Measurements from ENCODE around the gene ADRA2B.
"Not testable (repeated sequence)": the region's sequence is repeated elsewhere in the genome, so short reads cannot be mapped to it uniquely, and the experiment has no call there.

ADRA2B gene

DNA sequence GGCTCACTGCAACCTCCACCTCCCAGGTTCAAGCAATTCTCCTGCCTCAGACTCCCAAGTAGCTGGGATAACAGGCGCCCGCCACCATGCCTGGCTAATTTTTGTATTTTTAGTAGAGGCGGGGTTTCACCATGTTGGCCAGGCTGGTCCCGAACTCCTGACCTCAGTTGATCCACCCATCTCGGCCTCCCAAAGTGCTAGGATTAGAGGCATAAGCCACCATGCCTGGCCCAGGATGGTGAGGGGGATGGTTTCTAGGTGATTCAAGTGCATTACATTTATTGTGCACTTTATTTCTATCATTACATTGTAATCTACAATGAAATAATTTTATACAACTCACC is 25.2 kb upstream of the ADRA2B start:
- peaks cover 29% of the 10 kb centered on the region for H3K27me3 ChIP-seq (ENCODE audit: insufficient read depth, low read length)
- not testable (repeated sequence) for H3K36me3 ChIP-seq (ENCODE audit: insufficient read depth, low read depth, low read length); H3K4me1 ChIP-seq (ENCODE audit: insufficient read depth, low read length); H3K9me3 ChIP-seq (ENCODE audit: insufficient read depth, low read depth, low read length); H3K27ac ChIP-seq (ENCODE audit: low read length); H3K4me3 ChIP-seq (ENCODE audit: low read length); H3K9ac ChIP-seq (ENCODE audit: low read depth, low read length)

DNA sequence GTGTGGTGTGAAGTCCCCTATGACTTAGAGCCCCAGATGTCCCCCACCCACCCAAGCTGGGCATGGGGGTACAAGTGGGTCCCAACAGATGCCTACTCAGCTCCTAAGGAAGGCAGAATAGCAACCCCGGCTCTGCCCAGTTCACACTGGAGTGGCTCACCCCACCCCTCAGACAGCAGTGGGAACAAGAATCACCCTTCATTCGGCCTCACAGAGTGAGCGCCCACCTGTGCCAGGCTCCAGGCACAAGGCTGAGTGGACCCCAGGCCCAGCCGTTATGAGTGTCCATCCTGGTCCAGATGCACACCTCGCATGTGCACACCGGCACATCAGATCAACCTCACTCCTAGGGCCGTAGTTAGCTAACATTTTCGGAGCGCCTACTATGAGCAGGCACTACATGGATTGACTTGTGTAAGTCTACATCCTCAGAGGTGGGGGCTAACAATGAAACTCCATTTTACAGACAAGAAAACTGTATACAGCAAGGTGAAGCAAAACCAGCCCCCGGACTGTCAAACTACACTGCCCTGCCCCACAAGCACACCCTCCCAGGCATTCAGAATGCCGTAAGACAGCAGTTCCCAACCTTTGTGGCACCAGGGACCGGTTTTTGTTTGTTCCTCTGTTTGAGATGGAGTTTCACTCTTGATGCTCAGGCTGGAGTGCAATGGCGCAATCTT is 24.7 kb upstream of the ADRA2B start:
- Histone ChIP-seq H3K4me1 (ENCODE audit: insufficient read depth, low read length) (peaks cover 7% of the 10 kb centered on the region), H3K4me3 (ENCODE audit: low read length) (no peak overlapping the region), H3K9me3 (ENCODE audit: insufficient read depth, low read depth, low read length) (no peaks in the 10 kb centered on the region), H3K9ac (ENCODE audit: low read depth, low read length) (no peak overlapping the region), H3K27ac (ENCODE audit: low read length) (no peak overlapping the region), H3K27me3 (ENCODE audit: insufficient read depth, low read length) (peaks cover 24% of the 10 kb centered on the region), H3K36me3 (ENCODE audit: insufficient read depth, low read depth, low read length) (peaks cover 9% of the 10 kb centered on the region; the same call in 1 of the 2 replicates)

DNA sequence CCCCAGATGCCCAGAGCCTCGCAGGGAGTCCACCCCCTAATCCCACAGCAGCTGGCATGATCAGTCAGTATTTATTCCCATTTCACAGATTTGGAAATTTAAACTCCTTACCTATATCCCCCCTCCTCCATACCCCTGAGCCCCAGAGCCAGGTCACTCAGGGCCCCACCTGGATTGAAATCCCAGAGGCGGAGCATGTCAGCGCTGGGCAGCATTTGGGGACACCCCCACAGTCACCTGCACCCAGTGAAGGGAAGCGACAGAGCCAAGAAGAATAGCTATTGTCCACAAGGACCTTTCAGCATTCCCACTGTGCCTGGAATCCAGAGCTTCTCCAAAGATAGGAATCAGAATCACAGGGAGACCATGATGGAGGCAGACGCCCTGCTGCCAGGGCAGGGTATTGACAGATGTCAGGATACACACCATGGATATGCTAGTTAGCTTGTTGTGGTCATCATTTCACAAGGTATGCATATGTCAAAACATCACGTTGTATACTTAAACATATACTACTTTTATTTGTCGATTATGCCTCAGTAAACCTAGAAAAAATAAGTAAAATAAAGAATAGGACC is 22.9 kb upstream of the ADRA2B start:
- Histone ChIP-seq H3K9ac (ENCODE audit: low read depth, low read length) (no peak overlapping the region), H3K9me3 (ENCODE audit: insufficient read depth, low read depth, low read length) (no peaks in the 10 kb centered on the region), H3K36me3 (ENCODE audit: insufficient read depth, low read depth, low read length) (peaks cover 9% of the 10 kb centered on the region; the same call in 1 of the 2 replicates), H3K4me1 (ENCODE audit: insufficient read depth, low read length) (peaks cover 3% of the 10 kb centered on the region), H3K27me3 (ENCODE audit: insufficient read depth, low read length) (peaks cover 6% of the 10 kb centered on the region), H3K4me3 (ENCODE audit: low read length) (no peak overlapping the region), H3K27ac (ENCODE audit: low read length) (no peak overlapping the region)

DNA sequence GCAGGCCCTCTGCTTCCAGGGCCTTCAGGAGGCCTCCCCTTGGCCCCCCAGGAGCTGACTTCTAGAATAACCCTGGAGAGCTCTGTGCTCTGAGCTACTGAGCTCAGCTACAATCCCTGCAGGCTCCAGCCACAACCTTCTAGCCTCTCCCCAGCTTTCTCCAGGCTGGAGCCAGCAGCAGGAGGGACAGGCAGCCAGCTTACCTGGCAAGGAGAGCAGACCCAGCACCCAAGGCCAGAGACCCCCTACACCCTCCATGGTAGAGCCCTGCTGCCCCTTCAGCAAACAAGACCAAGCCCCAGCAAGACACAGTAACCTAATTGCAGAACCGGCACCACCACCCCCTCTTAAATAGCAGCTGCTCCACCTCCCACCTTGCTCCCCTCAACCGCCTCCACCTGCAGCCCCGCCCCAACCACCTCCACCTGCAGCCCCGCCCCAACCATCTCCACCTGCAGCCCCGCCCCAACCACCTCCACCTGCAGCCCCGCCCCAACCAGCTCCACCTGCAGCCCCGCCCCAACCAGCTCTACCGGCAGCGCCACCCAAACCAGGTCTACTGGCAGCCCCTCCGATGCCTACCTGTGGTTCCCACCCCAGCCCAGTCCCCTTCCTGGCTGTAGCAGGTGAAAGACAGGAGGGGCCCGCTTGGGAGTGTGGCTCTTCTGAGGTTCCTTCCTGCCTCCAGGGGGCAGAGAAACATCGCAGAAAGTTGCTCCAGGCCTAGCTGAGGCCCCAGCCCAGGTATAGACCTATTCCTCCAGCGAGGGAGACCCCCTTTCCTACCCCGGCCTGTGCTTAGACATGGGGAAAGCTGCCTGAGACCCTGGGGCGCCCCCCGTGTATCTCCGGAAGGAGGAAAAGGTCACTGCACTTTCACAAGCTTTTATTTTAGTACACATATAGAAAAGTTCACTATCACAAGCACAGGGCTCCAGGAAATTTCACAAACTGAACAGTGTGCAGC is 22.1 kb upstream of the ADRA2B start, which contains the start of gene ASTL:
Gene ASTL, minus strand, starts transcription at position 324 of the 967 bp plus-strand sequence. Its CDS starts 66 bp downstream, at position 258.
- Histone ChIP-seq H3K4me3 (ENCODE audit: low read length) (peak within 1 kb of the TSS; percentile 26; the same call in 1 of the 2 replicates), H3K9me3 (ENCODE audit: insufficient read depth, low read depth, low read length) (no peaks in the 10 kb centered on the region), H3K27me3 (ENCODE audit: insufficient read depth, low read length) (no peaks in the 10 kb centered on the region; the same call in 1 of the 2 replicates), H3K4me1 (ENCODE audit: insufficient read depth, low read length) (peaks cover 3% of the 10 kb centered on the region), H3K9ac (ENCODE audit: low read depth, low read length) (no peak within 1 kb of the TSS), H3K36me3 (ENCODE audit: insufficient read depth, low read depth, low read length) (peaks cover 5% of the 10 kb centered on the region; the same call in 1 of the 2 replicates), H3K27ac (ENCODE audit: low read length) (no peak within 1 kb of the TSS)

DNA sequence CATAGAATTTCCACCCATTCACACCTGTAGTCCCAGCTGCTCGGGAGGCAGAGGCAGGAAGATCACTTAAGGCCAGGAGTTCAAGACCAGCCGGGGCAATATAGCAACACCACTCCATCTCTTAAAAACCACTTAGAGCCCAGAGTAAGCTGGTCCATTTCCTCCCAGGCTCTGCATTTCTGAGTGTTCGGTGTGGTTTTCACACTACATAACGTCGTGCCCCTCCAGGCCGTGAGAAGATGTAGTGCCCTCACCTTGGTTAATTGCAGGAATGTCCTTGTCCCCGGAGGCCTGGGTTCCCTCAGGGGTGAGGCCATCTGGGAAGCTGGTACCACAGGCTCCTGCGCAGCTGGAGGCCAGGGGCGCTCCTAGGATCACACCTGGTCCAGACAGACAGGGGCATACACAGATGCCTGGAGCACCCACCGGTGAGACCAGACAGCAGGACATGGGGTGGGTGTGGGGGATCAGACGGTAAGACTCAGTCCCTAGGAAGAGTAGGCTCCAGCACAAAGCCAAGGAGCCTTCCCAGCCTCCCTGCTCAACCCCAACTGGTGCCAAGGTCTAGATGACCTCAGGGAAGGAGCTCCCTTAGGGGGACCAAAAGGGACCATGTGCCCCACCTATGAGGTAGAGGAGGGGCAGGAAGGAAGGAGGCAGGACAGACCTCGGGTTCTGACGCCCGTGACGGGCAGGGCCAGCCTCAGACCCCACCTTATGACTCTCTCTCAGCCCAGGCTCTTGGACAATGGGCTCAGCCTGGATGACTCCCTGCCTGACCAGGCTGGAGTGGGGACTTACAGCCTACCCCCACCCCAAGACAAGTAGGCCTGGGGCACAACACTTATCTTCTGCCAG is 21.2 kb upstream of the ADRA2B start:
- Histone ChIP-seq H3K4me1 (ENCODE audit: insufficient read depth, low read length) (peaks cover 3% of the 10 kb centered on the region), H3K4me3 (ENCODE audit: low read length) (no peak overlapping the region), H3K27ac (ENCODE audit: low read length) (no peak overlapping the region), H3K9me3 (ENCODE audit: insufficient read depth, low read depth, low read length) (no peaks in the 10 kb centered on the region), H3K9ac (ENCODE audit: low read depth, low read length) (no peak overlapping the region), H3K36me3 (ENCODE audit: insufficient read depth, low read depth, low read length) (no peaks in the 10 kb centered on the region), H3K27me3 (ENCODE audit: insufficient read depth, low read length) (no peaks in the 10 kb centered on the region; the same call in 1 of the 2 replicates)

DNA sequence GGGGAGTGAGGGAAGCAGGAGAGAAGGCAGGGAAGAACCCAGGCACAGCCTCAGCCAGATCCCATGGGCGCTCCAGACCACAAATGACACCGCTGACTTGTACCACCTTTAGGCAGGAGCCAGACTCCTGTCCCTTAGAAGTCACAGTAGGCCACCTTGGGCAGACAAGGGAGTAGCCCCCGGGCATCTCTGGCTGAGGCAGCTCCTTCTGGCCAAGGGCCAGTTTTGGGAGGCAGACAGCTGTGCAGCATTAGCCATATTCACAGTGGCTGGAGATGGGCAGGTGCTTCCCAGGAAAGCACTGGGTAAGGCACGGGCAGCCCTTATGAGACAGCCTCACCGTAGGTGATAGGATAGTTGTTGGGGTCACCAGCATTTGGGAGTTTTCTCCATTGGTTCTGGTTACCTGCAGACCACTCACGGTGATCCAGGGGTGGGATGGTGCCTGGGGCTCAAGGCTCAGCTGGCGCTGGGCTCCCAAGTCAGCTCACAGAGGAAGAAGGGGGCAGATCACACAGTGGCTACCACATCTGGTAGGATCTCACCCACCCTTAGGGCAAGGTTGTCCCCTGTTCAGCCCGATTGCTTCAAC is 19.9 kb upstream of the ADRA2B start:
- Histone ChIP-seq H3K36me3 (ENCODE audit: insufficient read depth, low read depth, low read length) (no peaks in the 10 kb centered on the region), H3K27ac (ENCODE audit: low read length) (no peak overlapping the region), H3K9ac (ENCODE audit: low read depth, low read length) (no peak overlapping the region), H3K4me1 (ENCODE audit: insufficient read depth, low read length) (peaks cover 3% of the 10 kb centered on the region), H3K4me3 (ENCODE audit: low read length) (no peak overlapping the region), H3K9me3 (ENCODE audit: insufficient read depth, low read depth, low read length) (no peaks in the 10 kb centered on the region), H3K27me3 (ENCODE audit: insufficient read depth, low read length) (no peaks in the 10 kb centered on the region; the same call in 1 of the 2 replicates)

DNA sequence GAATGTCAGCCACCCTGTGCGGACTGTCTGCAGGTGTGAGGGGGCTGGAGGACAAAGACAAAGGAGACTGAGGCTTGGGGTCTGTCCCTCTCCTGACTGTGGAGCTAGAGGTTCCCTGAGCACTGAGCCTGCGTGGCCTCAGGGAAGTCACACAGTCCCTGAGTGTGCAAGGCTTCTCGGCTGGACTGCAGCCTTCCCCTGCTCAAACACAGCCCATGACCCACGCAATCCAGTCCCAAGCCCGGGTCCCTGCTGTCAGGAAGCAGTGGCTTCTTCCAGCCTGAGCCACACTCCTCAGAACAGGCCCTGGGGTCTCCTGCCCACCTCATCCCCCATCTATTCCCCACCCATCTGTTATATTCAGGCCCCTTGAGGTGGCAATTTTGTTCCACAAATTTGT is 19.2 kb upstream of the ADRA2B start:
- no peak overlapping the region for H3K4me3 ChIP-seq (ENCODE audit: low read length)
- peaks cover 3% of the 10 kb centered on the region for H3K4me1 ChIP-seq (ENCODE audit: insufficient read depth, low read length)
- no peaks in the 10 kb centered on the region; the same call in 1 of the 2 replicates for H3K27me3 ChIP-seq (ENCODE audit: insufficient read depth, low read length)
- no peak overlapping the region for H3K9ac ChIP-seq (ENCODE audit: low read depth, low read length)
- H3K27ac ChIP-seq (ENCODE audit: low read length) = no peak overlapping the region
- H3K36me3 ChIP-seq (ENCODE audit: insufficient read depth, low read depth, low read length) = no peaks in the 10 kb centered on the region
- no peaks in the 10 kb centered on the region for H3K9me3 ChIP-seq (ENCODE audit: insufficient read depth, low read depth, low read length)

DNA sequence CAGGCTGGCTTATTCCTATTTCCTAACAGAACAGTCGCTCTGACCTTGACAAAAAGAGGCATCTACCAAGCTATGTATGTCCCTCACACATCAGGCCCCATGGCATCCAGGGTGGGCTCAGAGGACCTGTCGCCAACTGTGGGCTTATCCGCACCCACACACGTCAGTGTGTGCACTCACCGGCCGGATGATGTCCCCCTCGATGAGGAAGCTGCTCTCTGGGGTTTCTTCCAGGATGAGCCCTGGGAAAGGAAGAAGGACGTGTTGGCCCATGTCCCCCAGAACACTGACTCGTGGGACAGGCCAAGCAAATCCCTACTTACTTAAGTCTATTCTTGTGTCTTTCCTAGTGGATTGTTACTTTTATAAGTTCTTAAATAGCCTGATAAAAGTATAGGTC is 18.8 kb upstream of the ADRA2B start:
- Histone ChIP-seq H3K4me1 (ENCODE audit: insufficient read depth, low read length) (peaks cover 3% of the 10 kb centered on the region), H3K4me3 (ENCODE audit: low read length) (no peak overlapping the region), H3K27me3 (ENCODE audit: insufficient read depth, low read length) (no peaks in the 10 kb centered on the region; the same call in 1 of the 2 replicates), H3K9me3 (ENCODE audit: insufficient read depth, low read depth, low read length) (no peaks in the 10 kb centered on the region), H3K27ac (ENCODE audit: low read length) (no peak overlapping the region), H3K36me3 (ENCODE audit: insufficient read depth, low read depth, low read length) (no peaks in the 10 kb centered on the region), H3K9ac (ENCODE audit: low read depth, low read length) (no peak overlapping the region)

DNA sequence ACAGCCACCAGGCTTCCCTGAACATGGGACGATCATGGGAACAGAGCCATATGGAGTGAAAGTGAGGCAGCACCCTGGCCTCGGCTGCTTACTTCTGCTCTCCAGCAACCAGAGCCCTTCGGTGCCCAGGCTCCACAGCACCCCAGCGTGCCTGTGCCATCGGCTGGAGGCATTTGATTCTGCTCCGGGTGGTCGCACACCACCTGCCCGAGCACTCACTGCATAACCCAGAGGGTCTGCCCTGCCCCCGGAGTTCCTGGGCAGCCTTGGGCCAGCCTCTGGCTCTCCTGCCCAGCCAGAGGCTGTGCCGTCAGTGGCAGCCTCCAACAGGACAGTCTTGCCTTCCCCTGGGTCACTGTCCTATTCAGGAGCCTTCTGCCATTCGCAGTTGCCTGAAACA is 18.1 kb upstream of the ADRA2B start:
- no peak overlapping the region for H3K9ac ChIP-seq (ENCODE audit: low read depth, low read length)
- no peak overlapping the region for H3K27ac ChIP-seq (ENCODE audit: low read length)
- no peaks in the 10 kb centered on the region for H3K9me3 ChIP-seq (ENCODE audit: insufficient read depth, low read depth, low read length)
- no peaks in the 10 kb centered on the region; the same call in 1 of the 2 replicates for H3K27me3 ChIP-seq (ENCODE audit: insufficient read depth, low read length)
- peaks cover 3% of the 10 kb centered on the region for H3K4me1 ChIP-seq (ENCODE audit: insufficient read depth, low read length)
- no peaks in the 10 kb centered on the region for H3K36me3 ChIP-seq (ENCODE audit: insufficient read depth, low read depth, low read length)
- H3K4me3 ChIP-seq (ENCODE audit: low read length) = no peak overlapping the region

DNA sequence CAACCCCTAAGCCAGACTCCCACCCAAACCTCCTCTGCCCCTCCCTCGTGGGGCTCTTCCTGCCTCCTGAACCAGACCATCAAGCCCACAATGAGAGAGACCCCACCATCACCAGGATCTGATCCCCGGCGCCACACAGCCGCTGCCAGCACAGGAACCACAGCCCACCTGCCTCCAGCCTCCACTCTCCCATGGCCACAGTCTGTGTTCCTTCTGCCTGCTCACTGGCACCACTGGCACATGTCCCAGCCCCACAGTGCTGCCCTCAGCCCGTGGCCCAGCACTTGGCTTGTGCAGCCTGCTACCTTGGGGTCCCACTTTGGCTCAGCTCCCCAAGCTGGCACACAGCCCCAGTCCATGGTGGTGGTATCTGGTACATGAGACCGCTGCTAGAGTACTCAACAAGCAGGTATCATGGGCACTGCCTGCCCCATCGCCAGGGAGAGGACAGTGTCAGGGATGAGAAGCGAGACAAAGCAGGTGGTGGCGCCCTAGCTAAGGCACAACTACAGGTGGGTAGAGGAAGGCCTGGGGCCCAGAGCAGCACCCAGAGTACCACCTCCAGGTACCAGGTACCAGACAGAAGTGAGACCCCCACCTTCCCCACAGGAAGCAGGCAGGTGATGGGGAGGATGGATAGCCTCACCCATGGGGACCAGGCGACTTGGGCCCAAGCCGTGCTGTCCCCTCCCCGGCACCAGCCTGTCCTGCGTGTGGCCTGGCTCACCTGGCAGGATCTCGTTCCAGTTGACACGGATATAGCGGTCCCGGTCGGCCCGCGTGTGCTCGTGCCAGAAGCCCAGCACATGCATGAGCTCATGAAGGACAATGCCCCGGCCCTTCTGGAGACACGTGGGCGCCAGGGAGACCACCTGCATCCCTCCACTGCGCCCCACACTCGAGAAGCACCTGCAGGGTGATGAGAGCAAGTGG is 15.7 kb upstream of the ADRA2B start:
- Histone ChIP-seq H3K9me3 (ENCODE audit: insufficient read depth, low read depth, low read length) (no peaks in the 10 kb centered on the region), H3K9ac (ENCODE audit: low read depth, low read length) (no peak overlapping the region), H3K36me3 (ENCODE audit: insufficient read depth, low read depth, low read length) (no peaks in the 10 kb centered on the region), H3K27ac (ENCODE audit: low read length) (no peak overlapping the region), H3K27me3 (ENCODE audit: insufficient read depth, low read length) (no peaks in the 10 kb centered on the region; the same call in 1 of the 2 replicates), H3K4me1 (ENCODE audit: insufficient read depth, low read length) (no peaks in the 10 kb centered on the region), H3K4me3 (ENCODE audit: low read length) (no peak overlapping the region)
